Panc1 (cell line): ENCODE results near the gene ASB5.

Source experiments
- CTCF ChIP-seq: fragments of 450-650 bp; IDR thresholded peaks from 2 replicates; pipeline ENCODE4 v1.5.1; 2017; ENCODE audit warnings: mild to moderate bottlenecking
- POLR2AphosphoS5 ChIP-seq: IDR thresholded peaks from 2 replicates; pipeline ENCODE4 v1.6.1; 2012; ENCODE audit warnings: mild to moderate bottlenecking, low read depth, low read length, moderate library complexity
- REST ChIP-seq, 2 experiments: IDR thresholded peaks; 2 replicates each; pipeline ENCODE4 v1.6.1; 2011 to 2012; ENCODE audit warnings: low read depth in 2 of 2, control low read depth in 1 of 2, low read length in 1 of 2, mild to moderate bottlenecking in 1 of 2, moderate library complexity in 1 of 2; ENCODE audit not compliant: insufficient read depth in 1 of 2
- SIN3A ChIP-seq: IDR thresholded peaks from 2 replicates; pipeline ENCODE4 v1.6.1; 2012; ENCODE audit warnings: low read depth, mild to moderate bottlenecking, low read length, moderate library complexity, borderline replicate concordance; ENCODE audit not compliant: insufficient read depth

DNA sequence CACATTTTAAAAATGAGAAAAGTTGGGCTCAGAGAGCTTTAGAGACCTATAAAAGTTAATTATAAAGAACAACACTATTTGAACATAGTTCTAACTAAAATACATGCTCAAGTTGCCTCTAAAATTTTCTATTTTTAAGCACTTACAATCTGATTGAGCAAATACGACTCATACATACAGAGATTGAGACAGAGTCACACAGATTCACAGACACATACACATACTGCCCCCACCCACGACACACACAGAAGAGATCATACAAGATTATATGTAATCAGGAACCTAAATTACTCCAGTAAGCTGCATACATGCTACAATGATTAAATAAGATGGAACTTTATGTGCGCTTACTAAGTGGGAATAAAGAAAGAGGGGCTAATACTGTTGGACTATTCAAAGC, 2.7 kb upstream of the ASB5 start:
- no peak for TF ChIP-seq CTCF
- no peak for TF ChIP-seq REST (IDR thresholded peaks at IDR 0.05; ENCODE audit: insufficient read depth in 1 of 2, low read depth in 2 of 2, low read length in 1 of 2)
- TF ChIP-seq SIN3A: no peak
- TF ChIP-seq POLR2AphosphoS5: no peak
